Smooth muscle cell (in vitro differentiated cells): Measurements from ENCODE around the gene ADAMTSL1. TPM values are rescaled to one million over a fixed set of nuclear protein-coding genes. Genes with fewer than 3 reads are reported as not detected.

ENCODE experiments used
- DNase-seq: peaks from one replicate; lab custom pipeline; 2025; ENCODE audit not compliant: unreplicated experiment; lab: John Stamatoyannopoulos, UW
- H2AFZ ChIP-seq: fragments of 200-600 bp; sonication (generic); 2 replicates; pipeline ENCODE4 v1.6.0; 2016; ENCODE audit warnings: antibody characterized with exemption, low read depth, mild to moderate bottlenecking
- H3F3A ChIP-seq: fragments of 200-600 bp; sonication (generic); 2 replicates; pipeline ENCODE4 v1.6.0; 2017; ENCODE audit warnings: antibody characterized with exemption, low read depth
- H3K27ac ChIP-seq: fragments of 200-600 bp; sonication (generic); 2 replicates; pipeline ENCODE4 v1.5.1; 2016; ENCODE audit warnings: low read depth, mild to moderate bottlenecking
- H3K27me3 ChIP-seq: fragments of 200-600 bp; sonication (generic); 2 replicates; pipeline ENCODE4 v1.6.1; 2016; ENCODE audit warnings: low read depth, mild to moderate bottlenecking
- H3K36me3 ChIP-seq: fragments of 200-600 bp; sonication (generic); 2 replicates; pipeline ENCODE4 v1.5.1; 2016; ENCODE audit warnings: low read depth
- H3K4me1 ChIP-seq: fragments of 200-600 bp; sonication (generic); 2 replicates; pipeline ENCODE4 v1.5.1; 2016; ENCODE audit warnings: low read depth
- H3K4me2 ChIP-seq: fragments of 200-600 bp; sonication (generic); 2 replicates; pipeline ENCODE4 v1.6.0; 2016; ENCODE audit warnings: mild to moderate bottlenecking
- H3K4me3 ChIP-seq: fragments of 200-600 bp; sonication (generic); 2 replicates; pipeline ENCODE4 v1.5.1; 2016; ENCODE audit warnings: mild to moderate bottlenecking
- H3K79me2 ChIP-seq: fragments of 200-600 bp; sonication (generic); 2 replicates; pipeline ENCODE4 v1.6.0; 2016; ENCODE audit warnings: low read depth, mild to moderate bottlenecking
- H3K9ac ChIP-seq: fragments of 200-600 bp; sonication (generic); 2 replicates; pipeline ENCODE4 v1.6.0; 2016; ENCODE audit warnings: low read depth
- H3K9me3 ChIP-seq: fragments of 200-600 bp; sonication (generic); replicated peaks from 2 replicates; pipeline ENCODE4 v1.5.1; 2016; ENCODE audit warnings: low read depth
- H4K20me1 ChIP-seq: fragments of 200-600 bp; sonication (generic); 2 replicates; pipeline ENCODE4 v1.6.0; 2016; ENCODE audit warnings: low read depth
- WGBS: methylation state at CpG from one replicate; pipeline ENCODE4 v1.1.7; 2016; ENCODE audit warnings: low lambda C conversion rate; 5-methylcytosine and 5-hydroxymethylcytosine counted together
- polyA plus RNA-seq: library from polyadenylated mRNA; unstranded; fragments of >200 nt; fragmentation: Nextera tagmentation; extraction: Ambion mirVana; gene quantifications from 2 replicates; pipeline ENCODE4 v1.2.1, GENCODE V29; 2016
- total RNA-seq: library from RNA; depleted of rRNA; stranded (reverse); fragments of >200 nt; gene quantifications from 2 replicates; pipeline ENCODE4 v1.2.3, GENCODE V29; 2014
- TF ChIP-seq, protein P1 (sequence below): fragments of 200-600 bp; sonication (generic); IDR thresholded peaks from 2 replicates; pipeline ENCODE4 v1.5.1; 2017; ENCODE audit warnings: borderline replicate concordance, mild to moderate bottlenecking, antibody characterized with exemption; ENCODE audit not compliant: insufficient read depth, poor library complexity, severe bottlenecking

ADAMTSL1 gene
- total and polyA plus RNA-seq, 2 experiments from 2014 or later, result 4.3 to 4.4 TPM

DNA sequence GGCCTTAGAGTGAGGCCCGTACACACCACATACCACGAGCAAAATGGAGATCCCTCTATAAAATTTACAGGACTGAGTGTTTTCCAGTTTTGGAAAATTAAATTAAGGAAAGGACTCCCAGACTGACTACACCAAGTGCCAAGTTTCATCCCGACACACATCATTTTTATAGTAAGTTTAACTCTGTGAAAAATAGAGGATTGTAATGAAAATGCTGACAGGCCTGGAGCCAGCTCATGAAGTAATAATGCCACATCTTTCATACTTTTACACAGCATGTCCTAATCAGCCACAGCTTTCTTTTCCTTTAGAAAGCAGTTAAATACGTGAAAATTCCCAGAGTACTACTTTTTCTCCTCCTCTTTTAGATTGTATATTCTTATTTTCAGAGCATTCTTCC, 389.8 kb downstream of the ADAMTSL1 start:
- H3K27me3 ChIP-seq, result no peaks in the 10 kb centered on the region
- H3K4me2 ChIP-seq, result no peak overlapping the region
- no peak for DNase-seq
- H4K20me1 ChIP-seq, result no peaks in the 10 kb centered on the region
- no peak overlapping the region for H3K4me3 ChIP-seq
- TF ChIP-seq, protein P1, sequence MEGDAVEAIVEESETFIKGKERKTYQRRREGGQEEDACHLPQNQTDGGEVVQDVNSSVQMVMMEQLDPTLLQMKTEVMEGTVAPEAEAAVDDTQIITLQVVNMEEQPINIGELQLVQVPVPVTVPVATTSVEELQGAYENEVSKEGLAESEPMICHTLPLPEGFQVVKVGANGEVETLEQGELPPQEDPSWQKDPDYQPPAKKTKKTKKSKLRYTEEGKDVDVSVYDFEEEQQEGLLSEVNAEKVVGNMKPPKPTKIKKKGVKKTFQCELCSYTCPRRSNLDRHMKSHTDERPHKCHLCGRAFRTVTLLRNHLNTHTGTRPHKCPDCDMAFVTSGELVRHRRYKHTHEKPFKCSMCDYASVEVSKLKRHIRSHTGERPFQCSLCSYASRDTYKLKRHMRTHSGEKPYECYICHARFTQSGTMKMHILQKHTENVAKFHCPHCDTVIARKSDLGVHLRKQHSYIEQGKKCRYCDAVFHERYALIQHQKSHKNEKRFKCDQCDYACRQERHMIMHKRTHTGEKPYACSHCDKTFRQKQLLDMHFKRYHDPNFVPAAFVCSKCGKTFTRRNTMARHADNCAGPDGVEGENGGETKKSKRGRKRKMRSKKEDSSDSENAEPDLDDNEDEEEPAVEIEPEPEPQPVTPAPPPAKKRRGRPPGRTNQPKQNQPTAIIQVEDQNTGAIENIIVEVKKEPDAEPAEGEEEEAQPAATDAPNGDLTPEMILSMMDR, result no peak
- H3K9ac ChIP-seq, result no peak overlapping the region
- no peaks in the 10 kb centered on the region for H3F3A ChIP-seq
- WGBS, result 80% methylated on average over 4 of the region's 4 CpGs
- no peak overlapping the region for H2AFZ ChIP-seq
- no peaks in the 10 kb centered on the region for H3K36me3 ChIP-seq
- H3K4me1 ChIP-seq, result no peaks in the 10 kb centered on the region
- no peak overlapping the region for H3K27ac ChIP-seq
- no peaks in the 10 kb centered on the region for H3K79me2 ChIP-seq
- H3K9me3 ChIP-seq, result no peaks in the 10 kb centered on the region

DNA sequence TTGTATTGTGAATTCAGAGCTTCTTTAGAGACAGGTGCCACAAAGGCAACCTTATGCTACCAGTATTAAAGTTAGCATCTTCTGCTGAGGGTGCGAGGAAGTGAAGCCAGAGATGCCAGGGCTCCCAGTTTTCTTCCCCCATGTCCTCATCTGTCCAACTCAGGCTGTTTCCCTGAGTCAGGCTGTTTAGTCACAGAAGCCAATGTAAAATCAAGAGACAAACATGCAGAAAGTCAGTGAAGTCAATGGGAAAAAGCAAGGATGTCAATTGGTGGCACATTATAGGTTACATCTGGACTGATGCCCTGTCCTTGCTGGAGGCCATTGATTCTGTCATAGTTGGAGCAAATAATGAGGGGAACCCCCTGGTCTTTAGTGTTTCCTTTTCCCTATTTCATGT, 390.6 kb downstream of the ADAMTSL1 start:
- H3K27me3 ChIP-seq, result no peaks in the 10 kb centered on the region
- peaks cover 4% of the 10 kb centered on the region for H3K9me3 ChIP-seq
- no peak overlapping the region for H3K4me3 ChIP-seq
- no peaks in the 10 kb centered on the region for H4K20me1 ChIP-seq
- no peak overlapping the region for H2AFZ ChIP-seq
- peaks cover 4% of the 10 kb centered on the region for H3K36me3 ChIP-seq
- no peak for DNase-seq
- H3K4me1 ChIP-seq, result no peaks in the 10 kb centered on the region
- TF ChIP-seq, protein P1, result no peak
- WGBS, result 96% methylated on average over 1 of the region's 1 CpG
- no peak overlapping the region for H3K4me2 ChIP-seq
- H3K79me2 ChIP-seq, result no peaks in the 10 kb centered on the region
- H3F3A ChIP-seq, result no peaks in the 10 kb centered on the region
- no peak overlapping the region for H3K9ac ChIP-seq
- no peak overlapping the region for H3K27ac ChIP-seq

DNA sequence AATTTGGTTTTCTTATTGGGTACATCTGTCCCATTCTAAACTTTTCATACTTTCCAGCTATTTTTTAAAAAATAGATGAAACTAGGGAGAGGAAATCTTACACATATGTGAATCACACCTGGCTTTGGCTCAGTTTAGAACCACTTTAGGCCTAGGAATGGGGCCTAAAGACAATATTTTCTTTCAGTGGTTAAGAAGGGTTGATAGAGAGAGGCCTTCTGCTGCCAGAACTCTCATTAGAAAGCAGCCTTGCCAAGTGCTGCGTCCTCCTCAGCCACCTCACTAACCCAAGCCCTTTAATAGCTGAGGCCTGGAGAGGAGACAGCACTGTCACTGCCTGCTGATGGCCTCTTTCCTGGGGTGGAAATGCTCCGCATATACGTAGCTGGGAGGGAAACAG, 391.6 kb downstream of the ADAMTSL1 start:
- Histone ChIP-seq H3K9me3 (peaks cover 5% of the 10 kb centered on the region), H3K4me1 (no peaks in the 10 kb centered on the region), H3K4me2 (no peak overlapping the region), H3K36me3 (peaks cover 6% of the 10 kb centered on the region), H3K27me3 (no peaks in the 10 kb centered on the region), H2AFZ (no peak overlapping the region), H3K4me3 (no peak overlapping the region), H4K20me1 (no peaks in the 10 kb centered on the region), H3K27ac (no peak overlapping the region), H3F3A (no peaks in the 10 kb centered on the region), H3K9ac (no peak overlapping the region), H3K79me2 (no peaks in the 10 kb centered on the region)
- no peak for DNase-seq
- 90% methylated on average over 3 of the region's 3 CpGs for WGBS
- TF ChIP-seq, protein P1, result no peak

DNA sequence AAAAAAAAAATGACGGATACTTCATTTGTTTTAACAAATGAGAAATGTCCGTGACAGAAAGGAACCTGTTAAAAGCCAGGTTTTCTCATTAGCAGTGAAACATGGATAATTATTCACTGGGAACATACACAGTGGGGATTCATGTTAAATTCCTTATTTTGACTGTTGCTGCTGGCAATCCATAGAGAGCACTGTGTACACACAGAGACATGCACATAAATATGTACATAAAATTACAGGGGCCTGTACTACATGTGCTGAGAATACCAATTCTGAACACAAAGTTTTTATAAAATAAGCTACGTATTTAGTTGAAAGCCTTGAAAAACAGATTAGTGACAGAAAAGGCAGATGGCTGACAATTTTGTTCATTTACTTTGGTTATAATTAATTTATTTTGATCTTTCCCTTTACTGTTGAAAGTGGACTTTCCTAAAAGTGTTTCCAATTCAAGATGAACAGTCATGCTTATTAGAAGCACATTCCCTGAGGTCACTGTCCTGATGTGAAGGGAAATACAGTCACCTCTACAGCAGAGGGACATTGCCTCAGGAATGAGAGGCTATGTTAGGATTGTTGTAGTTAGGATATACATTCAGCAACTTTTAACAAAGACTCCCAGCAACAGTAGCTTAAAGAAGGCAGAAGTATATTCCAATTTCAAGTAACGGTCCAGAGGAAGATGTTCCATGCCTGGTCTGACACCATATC, 392.3 kb downstream of the ADAMTSL1 start:
- 95% methylated on average over 4 of the region's 4 CpGs for WGBS
- Histone ChIP-seq H3K36me3 (peaks cover 6% of the 10 kb centered on the region), H3K27ac (no peak overlapping the region), H3F3A (no peaks in the 10 kb centered on the region), H3K4me1 (no peaks in the 10 kb centered on the region), H3K79me2 (no peaks in the 10 kb centered on the region), H3K9me3 (peaks cover 5% of the 10 kb centered on the region), H3K9ac (no peak overlapping the region), H3K27me3 (no peaks in the 10 kb centered on the region), H3K4me3 (no peak overlapping the region), H3K4me2 (no peak overlapping the region), H2AFZ (no peak overlapping the region), H4K20me1 (no peaks in the 10 kb centered on the region)
- TF ChIP-seq, protein P1, result no peak
- no peak for DNase-seq
